ENCODE measurements around the gene ACOT4.
"Not testable (repeated sequence)": the region's sequence is repeated elsewhere in the genome, so short reads cannot be mapped to it uniquely, and the experiment has no call there.

Gene ACOT4

GRCh38 chr14:73566935-73567334 lies 24.7 kb upstream of the ACOT4 start:
- peak overlapping the region; percentile 15 to 74 for H3K4me3 ChIP-seq (ENCODE audit: low read length in 2 of 2)
- H3K36me3 ChIP-seq (ENCODE audit: control insufficient read depth in 2 of 2, insufficient read depth in 2 of 2, low read length in 2 of 2); H3K9ac ChIP-seq (ENCODE audit: low read length in 2 of 2); H3K27me3 ChIP-seq (ENCODE audit: control insufficient read depth in 1 of 2, insufficient read depth in 2 of 2, low read length in 2 of 2); H3K9me3 ChIP-seq (ENCODE audit: control insufficient read depth in 2 of 2, low read length in 2 of 2): not testable (repeated sequence)
- peak overlapping the region; percentile 99 for H3K27ac ChIP-seq (ENCODE audit: low read length)
- peaks cover 12% of the 10 kb centered on the region for H3K4me1 ChIP-seq (ENCODE audit: control insufficient read depth, insufficient read depth, low read length)

- Histone ChIP-seq H3K4me3 (ENCODE audit: low read length in 2 of 2) (peak overlapping the region; percentile 74 to 85), H3K4me1 (ENCODE audit: control insufficient read depth, insufficient read depth, low read length) (peaks cover 12% of the 10 kb centered on the region), H3K27me3 (ENCODE audit: control insufficient read depth in 1 of 2, insufficient read depth in 2 of 2, low read length in 2 of 2) (no peaks in the 10 kb centered on the region), H3K36me3 (ENCODE audit: control insufficient read depth in 2 of 2, insufficient read depth in 2 of 2, low read length in 2 of 2) (no peaks in the 10 kb centered on the region), H3K27ac (ENCODE audit: low read length) (peak overlapping the region; percentile 99), H3K9ac (ENCODE audit: low read length in 2 of 2) (peak overlapping the region; percentile 88 to 95), H3K9me3 (ENCODE audit: control insufficient read depth in 2 of 2, low read length in 2 of 2) (no peaks in the 10 kb centered on the region)
Observed at GRCh38 chr14:73567358-73567757, 24.3 kb upstream of the ACOT4 start.

GRCh38 chr14:73567951-73568885 lies 23.5 kb upstream of the ACOT4 start:
- Histone ChIP-seq H3K9me3 (ENCODE audit: control insufficient read depth in 2 of 2, low read length in 2 of 2) (no peaks in the 10 kb centered on the region), H3K4me1 (ENCODE audit: control insufficient read depth, insufficient read depth, low read length) (peaks cover 16% of the 10 kb centered on the region), H3K4me3 (ENCODE audit: low read length in 2 of 2) (peak overlapping the region; percentile 74 to 85), H3K9ac (ENCODE audit: low read length in 2 of 2) (peak overlapping the region; percentile 88 to 95), H3K27ac (ENCODE audit: low read length) (peak overlapping the region; percentile 99), H3K36me3 (ENCODE audit: control insufficient read depth in 2 of 2, insufficient read depth in 2 of 2, low read length in 2 of 2) (no peaks in the 10 kb centered on the region), H3K27me3 (ENCODE audit: control insufficient read depth in 1 of 2, insufficient read depth in 2 of 2, low read length in 2 of 2) (no peaks in the 10 kb centered on the region)

- H3K9ac ChIP-seq (ENCODE audit: low read length in 2 of 2) = peak overlapping the region; percentile 88 to 95
- H3K4me1 ChIP-seq (ENCODE audit: control insufficient read depth, insufficient read depth, low read length) = peaks cover 16% of the 10 kb centered on the region
- H3K27me3 ChIP-seq (ENCODE audit: control insufficient read depth in 1 of 2, insufficient read depth in 2 of 2, low read length in 2 of 2); H3K9me3 ChIP-seq (ENCODE audit: control insufficient read depth in 2 of 2, low read length in 2 of 2); H3K36me3 ChIP-seq (ENCODE audit: control insufficient read depth in 2 of 2, insufficient read depth in 2 of 2, low read length in 2 of 2): not testable (repeated sequence)
- H3K27ac ChIP-seq (ENCODE audit: low read length) = peak overlapping the region; percentile 99
- peak overlapping the region; percentile 74 to 85 for H3K4me3 ChIP-seq (ENCODE audit: low read length in 2 of 2)
Observed at GRCh38 chr14:73568886-73569184, 22.8 kb upstream of the ACOT4 start.

GRCh38 chr14:73569185-73569958 lies 22.3 kb upstream of the ACOT4 start, which contains the start of gene ACOT2:
ACOT2 (plus strand) TSS chr14:73569213; CDS start chr14:73569241, 28 bp downstream.
- Histone ChIP-seq H3K4me3 (ENCODE audit: low read length in 2 of 2) (peak within 1 kb of the TSS; percentile 74 to 85), H3K9ac (ENCODE audit: low read length in 2 of 2) (peak within 1 kb of the TSS; percentile 88 to 95), H3K27ac (ENCODE audit: low read length) (peak within 1 kb of the TSS; percentile 99), H3K4me1 (ENCODE audit: control insufficient read depth, insufficient read depth, low read length) (peaks cover 16% of the 10 kb centered on the region)
- H3K9me3 ChIP-seq (ENCODE audit: control insufficient read depth in 2 of 2, low read length in 2 of 2); H3K27me3 ChIP-seq (ENCODE audit: control insufficient read depth in 1 of 2, insufficient read depth in 2 of 2, low read length in 2 of 2); H3K36me3 ChIP-seq (ENCODE audit: control insufficient read depth in 2 of 2, insufficient read depth in 2 of 2, low read length in 2 of 2): not testable (repeated sequence)

- H3K27ac ChIP-seq (ENCODE audit: low read length); H3K9ac ChIP-seq (ENCODE audit: low read length in 2 of 2); H3K9me3 ChIP-seq (ENCODE audit: control insufficient read depth in 2 of 2, low read length in 2 of 2); H3K36me3 ChIP-seq (ENCODE audit: control insufficient read depth in 2 of 2, insufficient read depth in 2 of 2, low read length in 2 of 2); H3K27me3 ChIP-seq (ENCODE audit: control insufficient read depth in 1 of 2, insufficient read depth in 2 of 2, low read length in 2 of 2): not testable (repeated sequence)
- peaks cover 16% of the 10 kb centered on the region for H3K4me1 ChIP-seq (ENCODE audit: control insufficient read depth, insufficient read depth, low read length)
- peak overlapping the region; percentile 27 to 64 for H3K4me3 ChIP-seq (ENCODE audit: low read length in 2 of 2)
Observed at GRCh38 chr14:73570913-73571312, 20.8 kb upstream of the ACOT4 start.

- H3K4me1 ChIP-seq (ENCODE audit: control insufficient read depth, insufficient read depth, low read length); H3K9me3 ChIP-seq (ENCODE audit: control insufficient read depth in 2 of 2, low read length in 2 of 2); H3K4me3 ChIP-seq (ENCODE audit: low read length in 2 of 2); H3K9ac ChIP-seq (ENCODE audit: low read length in 2 of 2); H3K36me3 ChIP-seq (ENCODE audit: control insufficient read depth in 2 of 2, insufficient read depth in 2 of 2, low read length in 2 of 2); H3K27ac ChIP-seq (ENCODE audit: low read length); H3K27me3 ChIP-seq (ENCODE audit: control insufficient read depth in 1 of 2, insufficient read depth in 2 of 2, low read length in 2 of 2): not testable (repeated sequence)
Observed at GRCh38 chr14:73573034-73573433, 18.6 kb upstream of the ACOT4 start.

- not testable (repeated sequence) for H3K9ac ChIP-seq (ENCODE audit: low read length in 2 of 2); H3K36me3 ChIP-seq (ENCODE audit: control insufficient read depth in 2 of 2, insufficient read depth in 2 of 2, low read length in 2 of 2); H3K27ac ChIP-seq (ENCODE audit: low read length); H3K9me3 ChIP-seq (ENCODE audit: control insufficient read depth in 2 of 2, low read length in 2 of 2); H3K27me3 ChIP-seq (ENCODE audit: control insufficient read depth in 1 of 2, insufficient read depth in 2 of 2, low read length in 2 of 2); H3K4me3 ChIP-seq (ENCODE audit: low read length in 2 of 2); H3K4me1 ChIP-seq (ENCODE audit: control insufficient read depth, insufficient read depth, low read length)
Observed at GRCh38 chr14:73573740-73574139, 17.9 kb upstream of the ACOT4 start.

- H3K9me3 ChIP-seq (ENCODE audit: control insufficient read depth in 2 of 2, low read length in 2 of 2); H3K36me3 ChIP-seq (ENCODE audit: control insufficient read depth in 2 of 2, insufficient read depth in 2 of 2, low read length in 2 of 2); H3K27ac ChIP-seq (ENCODE audit: low read length); H3K4me3 ChIP-seq (ENCODE audit: low read length in 2 of 2); H3K9ac ChIP-seq (ENCODE audit: low read length in 2 of 2); H3K27me3 ChIP-seq (ENCODE audit: control insufficient read depth in 1 of 2, insufficient read depth in 2 of 2, low read length in 2 of 2); H3K4me1 ChIP-seq (ENCODE audit: control insufficient read depth, insufficient read depth, low read length): not testable (repeated sequence)
Observed at GRCh38 chr14:73574251-73574650, 17.4 kb upstream of the ACOT4 start.

- Histone ChIP-seq H3K27ac (ENCODE audit: low read length) (no peak overlapping the region), H3K36me3 (ENCODE audit: control insufficient read depth in 2 of 2, insufficient read depth in 2 of 2, low read length in 2 of 2) (peaks cover 7 to 13% of the 10 kb centered on the region in 2 donors), H3K4me1 (ENCODE audit: control insufficient read depth, insufficient read depth, low read length) (peaks cover 4% of the 10 kb centered on the region), H3K4me3 (ENCODE audit: low read length in 2 of 2) (no peak overlapping the region), H3K9ac (ENCODE audit: low read length in 2 of 2) (no peak overlapping the region), H3K27me3 (ENCODE audit: control insufficient read depth in 1 of 2, insufficient read depth in 2 of 2, low read length in 2 of 2) (no peaks in the 10 kb centered on the region), H3K9me3 (ENCODE audit: control insufficient read depth in 2 of 2, low read length in 2 of 2) (no peaks in the 10 kb centered on the region)
Observed at GRCh38 chr14:73576391-73576790, 15.3 kb upstream of the ACOT4 start.

GRCh38 chr14:73577214-73577613 lies 14.5 kb upstream of the ACOT4 start:
- H3K4me1 ChIP-seq (ENCODE audit: control insufficient read depth, insufficient read depth, low read length); H3K27me3 ChIP-seq (ENCODE audit: control insufficient read depth in 1 of 2, insufficient read depth in 2 of 2, low read length in 2 of 2); H3K27ac ChIP-seq (ENCODE audit: low read length); H3K4me3 ChIP-seq (ENCODE audit: low read length in 2 of 2); H3K9me3 ChIP-seq (ENCODE audit: control insufficient read depth in 2 of 2, low read length in 2 of 2); H3K9ac ChIP-seq (ENCODE audit: low read length in 2 of 2): not testable (repeated sequence)
- H3K36me3 ChIP-seq (ENCODE audit: control insufficient read depth in 2 of 2, insufficient read depth in 2 of 2, low read length in 2 of 2) = peaks cover 7 to 13% of the 10 kb centered on the region in 2 donors

Measured in stomach smooth muscle (tissue), 2 donors.